Measurements from ENCODE around the gene FOXN3. TPM values are rescaled to one million over a fixed set of nuclear protein-coding genes. Genes with fewer than 3 reads are reported as not detected.

FOXN3 gene
- total RNA-seq, 4 donors from 2014 or later = 91.7 to 207 (median 125) TPM

GRCh38 chr14:89369656-89370055 lies 47.4 kb downstream of the FOXN3 start:
- DNase-seq (ENCODE audit: low spot score) = no peak

GRCh38 chr14:89368490-89369477 lies 48.2 kb downstream of the FOXN3 start:
- no peak for TF ChIP-seq CTCF (IDR thresholded peaks at IDR 0.05)
- DNase-seq (ENCODE audit: low spot score) = no peak
- no peak for ATAC-seq (ENCODE audit: low FRiP score)

More at GRCh38 chr14:89369656-89370055, 47.4 kb downstream of the FOXN3 start:
- no peak for TF ChIP-seq CTCF (IDR thresholded peaks at IDR 0.05)
- no peak for ATAC-seq (ENCODE audit: low FRiP score)

GRCh38 chr14:89367779-89368120 lies 49.3 kb downstream of the FOXN3 start:
- DNase-seq (ENCODE audit: low spot score) (no peak), ATAC-seq (ENCODE audit: low FRiP score) (no peak)
- TF ChIP-seq CTCF (IDR thresholded peaks at IDR 0.05) = no peak

- no peak for TF ChIP-seq CTCF (IDR thresholded peaks at IDR 0.05)
- ATAC-seq (ENCODE audit: low FRiP score) (no peak), DNase-seq (ENCODE audit: low spot score) (no peak)
These were observed 49.9 kb downstream of the FOXN3 start for GRCh38 chr14:89366864-89367778.

- ATAC-seq (ENCODE audit: low FRiP score) = peak; percentile 41
- DNase-seq (ENCODE audit: low spot score) = no peak
- TF ChIP-seq CTCF (IDR thresholded peaks at IDR 0.05) = no peak
These were observed 51.8 kb downstream of the FOXN3 start for GRCh38 chr14:89365061-89365801.

- ATAC-seq (ENCODE audit: low FRiP score) (no peak), DNase-seq (ENCODE audit: low spot score) (no peak)
- TF ChIP-seq CTCF (IDR thresholded peaks at IDR 0.05) = no peak
These were observed 52.7 kb downstream of the FOXN3 start for GRCh38 chr14:89364316-89364715.

All from omental fat pad (tissue), 4 donors.